HG03575 (cell line): ENCODE data around the gene AVP.
"Not testable (repeated sequence)": the region's sequence is repeated elsewhere in the genome, so short reads cannot be mapped to it uniquely, and the experiment has no call there.

ENCODE experiments used
- ATAC-seq: cut with Tn5 transposase; IDR thresholded peaks from one replicate; pipeline ENCODE4 v1.9.1; 2021; ENCODE audit not compliant: unreplicated experiment, insufficient number of reproducible peaks, low FRiP score; ENCODE audit errors: extremely low read depth

AVP gene

GRCh38 chr20:3084283-3084985, at the start of gene AVP:
AVP (minus strand) TSS chr20:3084724; CDS start chr20:3084674, 50 bp downstream.
- ATAC-seq, result no peak

GRCh38 chr20:3134151-3134550, 49.6 kb upstream of the AVP start:
- ATAC-seq, result no peak

- ATAC-seq, result no peak
Observed at GRCh38 chr20:3133155-3133554, 48.6 kb upstream of the AVP start.

- ATAC-seq, result no peak
Observed at GRCh38 chr20:3130051-3130600, 45.6 kb upstream of the AVP start.

- ATAC-seq, result no peak
Observed at GRCh38 chr20:3129094-3129493, 44.6 kb upstream of the AVP start.

GRCh38 chr20:3128275-3128984, 43.9 kb upstream of the AVP start:
- no peak for ATAC-seq

GRCh38 chr20:3126527-3126859, 42.0 kb upstream of the AVP start:
- no peak for ATAC-seq

GRCh38 chr20:3125776-3126526, 41.4 kb upstream of the AVP start:
- not testable (repeated sequence) for ATAC-seq

- not testable (repeated sequence) for ATAC-seq
Observed at GRCh38 chr20:3124773-3125560, 40.4 kb upstream of the AVP start.

GRCh38 chr20:3124163-3124562, 39.6 kb upstream of the AVP start:
- ATAC-seq, result not testable (repeated sequence)

GRCh38 chr20:3123542-3123941, 39.0 kb upstream of the AVP start:
- no peak for ATAC-seq

GRCh38 chr20:3121955-3122610, 37.6 kb upstream of the AVP start:
- no peak for ATAC-seq

- no peak for ATAC-seq
Observed at GRCh38 chr20:3121271-3121911, 36.9 kb upstream of the AVP start.

- ATAC-seq, result no peak
Observed at GRCh38 chr20:3119044-3119443, 34.5 kb upstream of the AVP start.

- not testable (repeated sequence) for ATAC-seq
Observed at GRCh38 chr20:3117839-3118379, 33.4 kb upstream of the AVP start.

GRCh38 chr20:3116341-3116740, 31.8 kb upstream of the AVP start:
- no peak for ATAC-seq

GRCh38 chr20:3115190-3116107, 30.9 kb upstream of the AVP start:
- ATAC-seq, result no peak
